Omental fat pad (tissue), 4 donors: ENCODE measurements around the gene HDAC10. TPM values are rescaled to one million over a fixed set of nuclear protein-coding genes. Genes with fewer than 3 reads are reported as not detected.
"Not testable (repeated sequence)": the region's sequence is repeated elsewhere in the genome, so short reads cannot be mapped to it uniquely, and the experiment has no call there.

Experiments
- ATAC-seq: fragments of 150-250 bp; one replicate; pipeline ENCODE4 v1.9.1; 2016; ENCODE audit warnings: mild to moderate bottlenecking, moderate library complexity; ENCODE audit not compliant: low FRiP score
- DNase-seq: peaks from one replicate; pipeline ENCODE4 v3.0.0-alpha.2; 2019; ENCODE audit warnings: low spot score
- CTCF ChIP-seq, 3 donors: fragments of 450-650 bp; IDR thresholded peaks; one replicate each; pipeline ENCODE4 v1.5.1; 2016 to 2017; ENCODE audit warnings: antibody characterized with exemption in 3 of 3, mild to moderate bottlenecking in 3 of 3, moderate library complexity in 2 of 3
- total RNA-seq, 4 donors: library from RNA; depleted of rRNA; stranded (reverse); fragments of >200 nt; gene quantifications; one replicate each; pipeline ENCODE4 v1.1.0, GENCODE V29; 2016

HDAC10 gene
- total RNA-seq, 4 donors from 2014 or later = 18.4 to 53.8 (median 23.6) TPM

- ATAC-seq (no peak), DNase-seq (no peak)
- TF ChIP-seq CTCF (IDR thresholded peaks at IDR 0.05) = no peak
Measured at GRCh38 chr22:50208430-50208938, 42.6 kb downstream of the HDAC10 start.

GRCh38 chr22:50207383-50208140, 43.5 kb downstream of the HDAC10 start:
- no peak for ATAC-seq
- no peak for DNase-seq
- TF ChIP-seq CTCF (IDR thresholded peaks at IDR 0.05) = no peak

GRCh38 chr22:50206599-50206998, 44.5 kb downstream of the HDAC10 start:
- ATAC-seq (no peak), DNase-seq (no peak)
- no peak for TF ChIP-seq CTCF (IDR thresholded peaks at IDR 0.05)

GRCh38 chr22:50205781-50206569, 45.1 kb downstream of the HDAC10 start:
- TF ChIP-seq CTCF (IDR thresholded peaks at IDR 0.05) = no peak
- ATAC-seq = no peak
- no peak for DNase-seq

GRCh38 chr22:50204998-50205397, 46.1 kb downstream of the HDAC10 start:
- DNase-seq, ATAC-seq: not testable (repeated sequence)

- DNase-seq = no peak
- TF ChIP-seq CTCF (IDR thresholded peaks at IDR 0.05) = no peak
Measured at GRCh38 chr22:50204571-50204970, 46.5 kb downstream of the HDAC10 start.

GRCh38 chr22:50203288-50203687, 47.8 kb downstream of the HDAC10 start:
- TF ChIP-seq CTCF (IDR thresholded peaks at IDR 0.05) = no peak
- DNase-seq = no peak
- no peak for ATAC-seq

More at GRCh38 chr22:50204571-50204970, 46.5 kb downstream of the HDAC10 start:
- ATAC-seq = no peak
